ENCODE measurements around the gene NRXN3.

DNA sequence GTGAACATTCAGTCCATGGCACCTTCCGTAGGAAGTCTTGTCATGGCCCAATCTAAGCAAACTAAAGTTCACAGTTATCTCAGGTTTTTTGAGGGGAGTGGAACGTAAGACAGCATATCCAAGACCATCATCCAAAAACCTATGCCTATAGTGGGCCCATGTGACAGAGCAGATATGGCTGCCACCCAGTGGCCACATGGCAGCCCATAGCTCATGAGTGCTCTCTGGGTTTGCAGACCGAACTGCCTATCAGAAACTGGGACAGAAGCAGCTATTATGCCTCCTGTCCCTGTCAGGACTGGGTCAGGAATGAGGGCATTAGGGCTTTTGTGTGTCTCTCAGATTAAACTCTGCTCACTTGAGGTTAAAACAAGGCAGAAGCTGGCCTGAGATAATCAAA, 503.7 kb downstream of the NRXN3 start:
- TF ChIP-seq EZH2 (IDR thresholded peaks at IDR 0.05; ENCODE audit: borderline replicate concordance, insufficient read depth, low read depth, low read length, poor library complexity, severe bottlenecking), result no peak
- TF ChIP-seq, protein P1, sequence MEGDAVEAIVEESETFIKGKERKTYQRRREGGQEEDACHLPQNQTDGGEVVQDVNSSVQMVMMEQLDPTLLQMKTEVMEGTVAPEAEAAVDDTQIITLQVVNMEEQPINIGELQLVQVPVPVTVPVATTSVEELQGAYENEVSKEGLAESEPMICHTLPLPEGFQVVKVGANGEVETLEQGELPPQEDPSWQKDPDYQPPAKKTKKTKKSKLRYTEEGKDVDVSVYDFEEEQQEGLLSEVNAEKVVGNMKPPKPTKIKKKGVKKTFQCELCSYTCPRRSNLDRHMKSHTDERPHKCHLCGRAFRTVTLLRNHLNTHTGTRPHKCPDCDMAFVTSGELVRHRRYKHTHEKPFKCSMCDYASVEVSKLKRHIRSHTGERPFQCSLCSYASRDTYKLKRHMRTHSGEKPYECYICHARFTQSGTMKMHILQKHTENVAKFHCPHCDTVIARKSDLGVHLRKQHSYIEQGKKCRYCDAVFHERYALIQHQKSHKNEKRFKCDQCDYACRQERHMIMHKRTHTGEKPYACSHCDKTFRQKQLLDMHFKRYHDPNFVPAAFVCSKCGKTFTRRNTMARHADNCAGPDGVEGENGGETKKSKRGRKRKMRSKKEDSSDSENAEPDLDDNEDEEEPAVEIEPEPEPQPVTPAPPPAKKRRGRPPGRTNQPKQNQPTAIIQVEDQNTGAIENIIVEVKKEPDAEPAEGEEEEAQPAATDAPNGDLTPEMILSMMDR (IDR thresholded peaks at IDR 0.05), result no peak
